ENCODE measurements around the gene ADGRE3.

The ADGRE3 gene

GRCh38 chr19:14715841-14716240 is 41.2 kb upstream of the ADGRE3 start:
- H3K36me3 ChIP-seq (ENCODE audit: insufficient read depth): no peaks in the 10 kb centered on the region
- H3K27ac ChIP-seq: no peak overlapping the region
- H2AFZ ChIP-seq (ENCODE audit: low read depth): no peak overlapping the region
- H3K4me3 ChIP-seq (IDR thresholded peaks at IDR 0.05; ENCODE audit: insufficient read depth, low read depth, low read length): no peak overlapping the region
- no peaks in the 10 kb centered on the region for H3K79me2 ChIP-seq (ENCODE audit: insufficient read depth, low read depth)
- H3K27me3 ChIP-seq (ENCODE audit: insufficient read depth, low read depth): no peaks in the 10 kb centered on the region
- no peaks in the 10 kb centered on the region for H3K4me1 ChIP-seq (ENCODE audit: low read depth, poor library complexity, severe bottlenecking)
- TF ChIP-seq CTCF (conservative IDR thresholded peaks at IDR 0.05; ENCODE audit: low read depth, low read length): no peak
- H3K4me2 ChIP-seq: no peak overlapping the region
- no peaks in the 10 kb centered on the region for H4K20me1 ChIP-seq (ENCODE audit: insufficient read depth)
- H3K9ac ChIP-seq: no peak overlapping the region

GRCh38 chr19:14704450-14704849 is 29.8 kb upstream of the ADGRE3 start:
- Histone ChIP-seq H3K27ac (no peak overlapping the region), H3K4me3 (IDR thresholded peaks at IDR 0.05; ENCODE audit: insufficient read depth, low read depth, low read length) (no peak overlapping the region), H3K4me2 (no peak overlapping the region), H4K20me1 (ENCODE audit: insufficient read depth) (no peaks in the 10 kb centered on the region), H3K9ac (no peak overlapping the region), H3K36me3 (ENCODE audit: insufficient read depth) (no peaks in the 10 kb centered on the region), H3K79me2 (ENCODE audit: insufficient read depth, low read depth) (no peaks in the 10 kb centered on the region), H2AFZ (ENCODE audit: low read depth) (no peak overlapping the region), H3K27me3 (ENCODE audit: insufficient read depth, low read depth) (no peaks in the 10 kb centered on the region), H3K4me1 (ENCODE audit: low read depth, poor library complexity, severe bottlenecking) (no peaks in the 10 kb centered on the region)
- TF ChIP-seq CTCF (conservative IDR thresholded peaks at IDR 0.05; ENCODE audit: low read depth, low read length): no peak

GRCh38 chr19:14703833-14704232 is 29.2 kb upstream of the ADGRE3 start:
- Histone ChIP-seq H3K9ac (no peak overlapping the region), H3K27me3 (ENCODE audit: insufficient read depth, low read depth) (no peaks in the 10 kb centered on the region), H3K4me3 (IDR thresholded peaks at IDR 0.05; ENCODE audit: insufficient read depth, low read depth, low read length) (no peak overlapping the region), H3K36me3 (ENCODE audit: insufficient read depth) (no peaks in the 10 kb centered on the region), H3K27ac (no peak overlapping the region), H4K20me1 (ENCODE audit: insufficient read depth) (no peaks in the 10 kb centered on the region), H3K4me2 (no peak overlapping the region), H2AFZ (ENCODE audit: low read depth) (no peak overlapping the region), H3K4me1 (ENCODE audit: low read depth, poor library complexity, severe bottlenecking) (no peaks in the 10 kb centered on the region), H3K79me2 (ENCODE audit: insufficient read depth, low read depth) (no peaks in the 10 kb centered on the region)
- no peak for TF ChIP-seq CTCF (conservative IDR thresholded peaks at IDR 0.05; ENCODE audit: low read depth, low read length)

- H3K9ac ChIP-seq: no peak overlapping the region
- no peak overlapping the region for H2AFZ ChIP-seq (ENCODE audit: low read depth)
- H3K79me2 ChIP-seq (ENCODE audit: insufficient read depth, low read depth): no peaks in the 10 kb centered on the region
- no peaks in the 10 kb centered on the region; the same call in 1 of the 2 replicates for H3K36me3 ChIP-seq (ENCODE audit: insufficient read depth)
- H3K4me3 ChIP-seq (IDR thresholded peaks at IDR 0.05; ENCODE audit: insufficient read depth, low read depth, low read length): no peak overlapping the region
- TF ChIP-seq CTCF (conservative IDR thresholded peaks at IDR 0.05; ENCODE audit: low read depth, low read length): no peak
- no peak overlapping the region for H3K4me2 ChIP-seq
- no peaks in the 10 kb centered on the region for H3K27me3 ChIP-seq (ENCODE audit: insufficient read depth, low read depth)
- no peaks in the 10 kb centered on the region for H3K4me1 ChIP-seq (ENCODE audit: low read depth, poor library complexity, severe bottlenecking)
- H4K20me1 ChIP-seq (ENCODE audit: insufficient read depth): no peaks in the 10 kb centered on the region
- no peak overlapping the region for H3K27ac ChIP-seq
Measured at GRCh38 chr19:14700711-14701375, 26.2 kb upstream of the ADGRE3 start.
